HCT116 (cell line): ENCODE measurements around the gene TRAF3IP1. TPM values are rescaled to one million over a fixed set of nuclear protein-coding genes. Genes with fewer than 3 reads are reported as not detected.
A peak's percentile ranks its signal among the peaks of the same experiment; 100 is the strongest.

Experiments used
- ATAC-seq: fragments of 200-7000 bp; cut with Tn5 transposase; 2 replicates; pipeline ENCODE4 v1.9.1; 2020; ENCODE audit warnings: mild to moderate bottlenecking, moderate library complexity
- BruUV-seq: library from RNA; stranded (reverse); fragments of 400-500 nt; replicated peaks from 2 replicates; lab custom pipeline; 2021; lab: Mats Ljungman, UMichigan
- CTCF ChIA-PET: fragments of 300-600 bp; sonication (Branson Sonifier 250); formaldehyde crosslinking; loops from one replicate; lab custom pipeline; 2021; ENCODE audit warnings: antibody characterized with exemption; lab: Charles Lee
- POLR2A ChIA-PET: fragments of 300-600, 350-600 bp; sonication (Branson Sonifier 250); formaldehyde crosslinking; loops from one replicate; lab custom pipeline; 2021; ENCODE audit warnings: antibody characterized with exemption; lab: Charles Lee
- RAD21 ChIA-PET, 2 experiments: fragments of 300-600 bp; sonication (Branson Sonifier 250); formaldehyde crosslinking; loops; one replicate each; lab custom pipeline; 2023; ENCODE audit warnings: low total read pairs in 2 of 2; ENCODE audit not compliant: uncharacterized antibody in 2 of 2, unreplicated experiment in 2 of 2, low non-redundant PET in 1 of 2; lab: Charles Lee
- DNase-seq: peaks from one replicate; pipeline ENCODE4 v3.0.0-alpha.2; 2010; ENCODE audit warnings: low read depth, low spot score
- H2AFZ ChIP-seq: fragments of 200-600 bp; shearing (Covaris generic), sonication (generic); 2 replicates; pipeline ENCODE4 v1.6.1; 2017; ENCODE audit warnings: low read depth, mixed run types, mixed read lengths, antibody characterized with exemption, low read length; ENCODE audit not compliant: poor library complexity, severe bottlenecking
- H3K27ac ChIP-seq: 2 replicates; pipeline ENCODE4 v1.5.1; 2012; ENCODE audit warnings: low read depth, low read length
- H3K27me3 ChIP-seq: fragments of 200-600 bp; sonication (generic); 2 replicates; pipeline ENCODE4 v1.6.1; 2016; ENCODE audit warnings: mixed run types, low read length, mixed read lengths; ENCODE audit not compliant: insufficient read depth
- H3K36me3 ChIP-seq, 2 experiments: fragments of 200-500 bp in 1 of 2; fragments of 200-600 bp in 1 of 2; sonication (Bioruptor generic) in 1 of 2; sonication (generic) in 1 of 2; 2 replicates each; pipeline versions ENCODE4 v1.5.1 to v1.6.1; 2014 to 2016; ENCODE audit warnings: low read length in 2 of 2, inconsistent platforms in 1 of 2, mixed read lengths in 1 of 2, mixed run types in 1 of 2; ENCODE audit not compliant: insufficient read depth in 2 of 2, control insufficient read depth in 1 of 2
- H3K4me1 ChIP-seq, 2 experiments: fragments of 200-600 bp in 1 of 2; sonication (generic) in 1 of 2; 2 replicates each; pipeline versions ENCODE4 v1.5.1 to v1.6.1; 2012 to 2017; ENCODE audit warnings: low read length in 2 of 2, inconsistent platforms in 1 of 2, mild to moderate bottlenecking in 1 of 2, mixed read lengths in 1 of 2, mixed run types in 1 of 2, moderate library complexity in 1 of 2; ENCODE audit not compliant: insufficient read depth in 2 of 2, control insufficient read depth in 1 of 2
- H3K4me2 ChIP-seq: fragments of 200-600 bp; sonication (generic); 2 replicates; pipeline ENCODE4 v1.6.1; 2017; ENCODE audit warnings: mixed run types, low read length, mixed read lengths
- H3K4me3 ChIP-seq, 2 experiments: fragments of 200-600 bp in 1 of 2; sonication (generic) in 1 of 2; replicated peaks in 1 of 2; 2 replicates each; pipeline ENCODE4 v1.5.1; 2011 to 2016; ENCODE audit warnings: low read length in 2 of 2, control low read depth in 1 of 2, low read depth in 1 of 2, mild to moderate bottlenecking in 1 of 2, mixed read lengths in 1 of 2, mixed run types in 1 of 2
- H3K79me2 ChIP-seq: fragments of 200-600 bp; sonication (generic); 2 replicates; pipeline ENCODE4 v1.6.1; 2017; ENCODE audit warnings: mild to moderate bottlenecking, mixed run types, low read length, moderate library complexity, mixed read lengths; ENCODE audit not compliant: insufficient read depth
- H3K9ac ChIP-seq: fragments of 200-600 bp; sonication (generic); 2 replicates; pipeline ENCODE4 v1.6.1; 2016; ENCODE audit warnings: low read length, mixed read lengths
- H3K9me2 ChIP-seq: fragments of 200-600 bp; sonication (generic), shearing (Covaris generic); 2 replicates; pipeline ENCODE4 v1.6.1; 2017; ENCODE audit warnings: mixed run types, mild to moderate bottlenecking, moderate library complexity; ENCODE audit not compliant: insufficient read depth
- H3K9me3 ChIP-seq, 2 experiments: fragments of 200-500 bp in 1 of 2; fragments of 200-600 bp in 1 of 2; sonication (Bioruptor generic) in 1 of 2; sonication (generic) in 1 of 2; 2 replicates each; pipeline ENCODE4 v1.6.1; 2014 to 2017; ENCODE audit warnings: low read length in 2 of 2, mixed read lengths in 2 of 2, inconsistent platforms in 1 of 2, low read depth in 1 of 2, mild to moderate bottlenecking in 1 of 2, mixed run types in 1 of 2, moderate library complexity in 1 of 2; ENCODE audit not compliant: control insufficient read depth in 1 of 2, insufficient read depth in 1 of 2
- H4K20me1 ChIP-seq: fragments of 200-600 bp; sonication (generic), shearing (Covaris generic); 2 replicates; pipeline ENCODE4 v1.6.1; 2017; ENCODE audit warnings: mixed run types, mild to moderate bottlenecking, moderate library complexity; ENCODE audit not compliant: insufficient read depth
- ATF3 ChIP-seq: IDR thresholded peaks from 2 replicates; pipeline ENCODE4 v1.6.1; 2012
- CBX3 ChIP-seq: IDR thresholded peaks from 2 replicates; pipeline ENCODE4 v1.6.1; 2012; ENCODE audit warnings: low read depth
- CEBPB ChIP-seq: IDR thresholded peaks from 2 replicates; pipeline ENCODE4 v1.6.1; 2012; ENCODE audit warnings: low read depth
- CTCF ChIP-seq, 3 experiments: fragments of 200-600 bp in 1 of 3; sonication (generic) in 1 of 3; IDR thresholded peaks in 2 of 3; conservative IDR thresholded peaks in 1 of 3; 2 replicates each; pipeline ENCODE4 v1.5.1; 2012 to 2017; ENCODE audit warnings: low read depth in 2 of 3, low read length in 2 of 3, antibody characterized with exemption in 1 of 3, borderline replicate concordance in 1 of 3, control low read depth in 1 of 3, mild to moderate bottlenecking in 1 of 3, mixed read lengths in 1 of 3, mixed run types in 1 of 3, moderate library complexity in 1 of 3; ENCODE audit not compliant: insufficient read depth in 1 of 3
- EGR1 ChIP-seq: IDR thresholded peaks from 2 replicates; pipeline ENCODE4 v1.6.1; 2012; ENCODE audit warnings: low read depth
- ELF1 ChIP-seq: IDR thresholded peaks from 2 replicates; pipeline ENCODE4 v1.6.1; 2012; ENCODE audit warnings: low read depth, borderline replicate concordance
- EZH2 ChIP-seq: fragments of 200-600 bp; sonication (generic); IDR thresholded peaks from 2 replicates; pipeline ENCODE4 v1.6.1; 2017; ENCODE audit warnings: antibody characterized with exemption, mixed run types
- EZH2phosphoT487 ChIP-seq: fragments of 200-600 bp; IDR thresholded peaks from 2 replicates; pipeline ENCODE4 v1.6.1; 2018; ENCODE audit warnings: antibody characterized with exemption, borderline replicate concordance
- FOSL1 ChIP-seq: IDR thresholded peaks from 2 replicates; pipeline ENCODE4 v1.6.1; 2012; ENCODE audit warnings: low read depth
- POLR2A ChIP-seq: IDR thresholded peaks from 2 replicates; pipeline ENCODE4 v1.7.0; 2011; ENCODE audit warnings: borderline replicate concordance; ENCODE audit not compliant: insufficient read depth, insufficient read length; ENCODE audit errors: extremely low read depth
- POLR2AphosphoS5 ChIP-seq: IDR thresholded peaks from 2 replicates; pipeline ENCODE4 v1.6.1; 2011; ENCODE audit warnings: mild to moderate bottlenecking, low read depth, low read length, moderate library complexity
- RAD21 ChIP-seq: IDR thresholded peaks from 2 replicates; pipeline ENCODE4 v1.6.1; 2012; ENCODE audit warnings: low read depth, mild to moderate bottlenecking
- SP1 ChIP-seq: IDR thresholded peaks from 2 replicates; pipeline ENCODE4 v1.6.1; 2012; ENCODE audit warnings: low read depth
- SRF ChIP-seq: IDR thresholded peaks from 2 replicates; pipeline ENCODE4 v1.6.1; 2012; ENCODE audit warnings: low read depth
- TCF7L2 ChIP-seq: IDR thresholded peaks from 2 replicates; pipeline ENCODE4 v1.7.0; 2011; ENCODE audit warnings: borderline replicate concordance, inconsistent platforms; ENCODE audit not compliant: insufficient read depth, insufficient read length; ENCODE audit errors: extremely low read depth
- YY1 ChIP-seq: IDR thresholded peaks from 2 replicates; pipeline ENCODE4 v1.6.1; 2011; ENCODE audit warnings: low read length, low read depth, moderate library complexity, mild to moderate bottlenecking; ENCODE audit not compliant: insufficient replicate concordance; ENCODE audit errors: extremely low read depth
- ZBTB33 ChIP-seq: IDR thresholded peaks from 2 replicates; pipeline ENCODE4 v1.6.1; 2011; ENCODE audit warnings: mild to moderate bottlenecking, low read length, moderate library complexity; ENCODE audit not compliant: insufficient replicate concordance; ENCODE audit errors: extremely low read depth
- ZFX ChIP-seq: fragments of 450-650 bp; IDR thresholded peaks from 2 replicates; pipeline ENCODE4 v1.6.1; 2017
- intact Hi-C: fragments of 100-400 bp; cut with micrococcal nuclease; formaldehyde crosslinking; loops from 2 replicates; pipeline ENCODE4 v1.10.0; 2022
- total RNA-seq: library from RNA; stranded (reverse); gene quantifications from one replicate; pipeline ENCODE4 v1.2.1, GENCODE V29; 2021; ENCODE audit not compliant: unreplicated experiment
- TF ChIP-seq, protein P1 (sequence below): IDR thresholded peaks from 2 replicates; pipeline ENCODE4 v1.6.1; 2012

TRAF3IP1 gene
- total RNA-seq, 1 experiment from 2014 or later: 19.4 TPM

- peak overlapping the region; percentile 60; the same call in 1 of the 2 replicates for H3K27ac ChIP-seq
- no peak overlapping the region for H2AFZ ChIP-seq
- H3K79me2 ChIP-seq: peaks cover 72% of the 10 kb centered on the region
- H3K9me2 ChIP-seq: no peaks in the 10 kb centered on the region
- ATAC-seq (no peak), DNase-seq (no peak)
- no peaks in the 10 kb centered on the region for H3K27me3 ChIP-seq
- peak overlapping the region; percentile 71 for H3K4me2 ChIP-seq
- ChIA-PET POLR2A (interaction anchor here (1.0 to 1.2 kb wide), 3 partner anchors 11 to 26 kb away, joined by 3 to 4 read pairs (median 3); no protein-coding TSS in a partner anchor), CTCF (interaction anchor here (1.2 to 1.7 kb wide), 3 partner anchors 69 to 177 kb away, joined by 3 to 8 read pairs (median 3); no protein-coding TSS in a partner anchor), RAD21 (no interaction called here)
- H3K4me1 ChIP-seq: peaks cover 21 to 48% of the 10 kb centered on the region in 2 experiments
- H3K36me3 ChIP-seq: peaks cover 11 to 12% of the 10 kb centered on the region in 2 experiments; a peak in 2 of 4 replicates
- H3K9ac ChIP-seq: peak overlapping the region; percentile 47
- H3K9me3 ChIP-seq: no peaks in the 10 kb centered on the region
- intact Hi-C loops: loop anchor here (1.0 kb wide), 1 partner anchor 70 kb away; no protein-coding TSS in a partner anchor
- no peaks in the 10 kb centered on the region for H4K20me1 ChIP-seq
- H3K4me3 ChIP-seq: peak overlapping the region; percentile 34 to 39
- TSS peak; percentile 92 for BruUV-seq
- TF ChIP-seq EZH2 (no peak), FOSL1 (no peak), CEBPB (no peak), CBX3 (no peak), POLR2A (no peak), SP1 (no peak), ELF1 (no peak), ZFX (no peak), ZBTB33 (no peak), TCF7L2 (no peak), SRF (no peak), CTCF (IDR thresholded peaks at IDR 0.05 in 2 of 3, conservative IDR thresholded peaks at IDR 0.05 in 1 of 3; ENCODE audit: borderline replicate concordance in 1 of 3, insufficient read depth in 1 of 3, low read depth in 2 of 3, low read length in 2 of 3) (no peak), POLR2AphosphoS5 (no peak), EZH2phosphoT487 (no peak), EGR1 (no peak), ATF3 (no peak), YY1 (no peak), RAD21 (no peak)
- TF ChIP-seq, protein P1, sequence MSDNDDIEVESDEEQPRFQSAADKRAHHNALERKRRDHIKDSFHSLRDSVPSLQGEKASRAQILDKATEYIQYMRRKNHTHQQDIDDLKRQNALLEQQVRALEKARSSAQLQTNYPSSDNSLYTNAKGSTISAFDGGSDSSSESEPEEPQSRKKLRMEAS: no peak
Observed at GRCh38 chr2:238439917-238440316, 119.6 kb downstream of the TRAF3IP1 start.
